GM03348 (cell line): ENCODE measurements around the gene TTC33.

ENCODE experiments used
- DNase-seq: peaks from one replicate; pipeline ENCODE4 v3.0.0; 2012; ENCODE audit warnings: low spot score

Gene TTC33

GRCh38 chr5:40480392-40480791 lies 275.4 kb downstream of the TTC33 start:
- DNase-seq: no peak

DNA sequence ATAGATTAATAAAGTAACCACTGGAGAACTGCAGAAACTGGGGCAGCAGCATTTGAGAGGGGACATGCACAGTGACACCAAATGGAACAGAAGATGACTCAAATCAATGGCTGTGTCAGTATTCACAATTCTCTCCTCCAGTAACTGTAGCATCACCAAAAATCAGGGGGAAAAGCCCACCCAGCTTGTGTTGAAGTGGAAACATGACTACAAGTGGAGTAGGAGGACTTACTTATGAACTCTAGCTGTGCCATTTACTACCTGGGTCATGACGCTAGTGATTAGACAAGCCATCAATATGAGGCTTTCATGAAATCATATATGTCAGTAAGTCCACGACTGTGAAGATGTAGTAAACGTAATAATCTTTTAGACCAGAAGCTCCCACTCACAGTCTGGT lies 275.8 kb downstream of the TTC33 start:
- DNase-seq: no peak

DNA sequence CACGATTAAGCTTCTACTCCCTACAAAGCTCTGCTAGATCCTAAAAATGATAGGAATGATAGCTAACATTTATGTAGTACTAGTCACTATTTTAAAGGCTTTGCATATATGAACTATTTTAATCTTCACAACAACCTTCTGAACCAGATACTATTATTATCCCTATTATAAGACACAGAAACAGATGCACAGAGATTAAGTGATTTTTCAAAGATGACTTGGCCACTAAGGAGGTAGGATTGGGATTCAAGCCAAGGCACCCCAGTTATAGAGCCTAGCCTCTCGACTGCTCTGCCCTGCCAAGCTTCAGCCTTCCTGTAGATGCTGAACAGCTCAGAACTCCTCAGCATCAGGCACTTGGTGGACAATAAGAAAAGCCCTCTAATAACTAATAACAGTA lies 277.0 kb downstream of the TTC33 start:
- DNase-seq: no peak

GRCh38 chr5:40477856-40478546 lies 277.8 kb downstream of the TTC33 start:
- DNase-seq: peak; percentile 33

GRCh38 chr5:40475561-40475960 lies 280.2 kb downstream of the TTC33 start:
- DNase-seq: no peak

DNA sequence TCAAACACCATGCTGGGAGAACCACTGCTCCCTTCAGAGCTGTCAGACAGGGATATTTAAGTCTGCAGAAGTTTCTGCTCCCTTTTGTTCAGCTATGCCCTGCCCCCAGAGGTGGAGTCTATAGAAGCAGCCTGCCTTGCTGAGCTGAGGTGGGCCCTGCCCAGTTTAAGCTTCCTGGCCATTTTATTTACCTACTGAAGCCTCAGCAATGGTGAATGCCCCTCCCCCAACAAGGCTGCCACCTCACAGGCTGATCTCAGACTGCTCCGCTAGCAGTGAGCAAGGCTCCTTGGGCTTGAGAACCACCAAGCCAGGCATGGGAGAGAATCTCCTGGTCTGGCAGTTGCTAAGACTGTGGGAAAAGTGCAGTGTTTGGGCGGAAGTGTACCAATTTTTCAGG lies 281.5 kb downstream of the TTC33 start:
- DNase-seq: no peak

DNA sequence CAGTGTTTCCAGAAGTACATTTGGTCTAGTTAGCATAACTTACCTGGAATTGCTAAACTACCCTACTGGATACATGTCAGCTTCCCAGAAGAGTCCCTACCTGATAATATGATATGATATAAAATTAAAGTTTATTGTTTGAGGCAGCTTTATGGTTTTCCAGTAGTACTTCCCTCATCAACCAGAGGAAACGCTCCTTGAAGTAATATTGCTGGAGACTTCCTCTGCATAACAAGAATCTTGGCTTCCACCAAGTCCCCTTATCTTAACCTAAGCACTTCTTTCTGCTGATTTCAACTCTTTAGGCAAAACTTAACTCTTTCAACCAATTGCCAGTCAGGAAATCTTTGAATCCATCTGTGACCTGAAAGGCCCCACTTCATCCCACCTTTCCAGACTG lies 290.3 kb downstream of the TTC33 start:
- DNase-seq: no peak

- no peak for DNase-seq
Observed at GRCh38 chr5:40464511-40464910, 291.2 kb downstream of the TTC33 start.
